Measurements from ENCODE around the gene CYB561D1.

- TF ChIP-seq EZH2phosphoT487 (IDR thresholded peaks at IDR 0.05; ENCODE audit: insufficient read depth, low read depth) (no peak), EZH2 (IDR thresholded peaks at IDR 0.05; ENCODE audit: insufficient read depth, poor library complexity, severe bottlenecking) (no peak)
Observed at GRCh38 chr1:109532365-109533136, 38.7 kb downstream of the CYB561D1 start.

Data from GM23248 (cell line).